Activated CD8-positive, alpha-beta memory T cell treated with anti-CD3 and anti-CD28 coated beads, Interleukin-2, amount 50 U/mL, for 4 hours (primary cell): ENCODE results near the gene SETD2.
A peak's percentile ranks its signal among the peaks of the same experiment; 100 is the strongest.

Source experiments
- DNase-seq: peaks from one replicate; pipeline ENCODE4 v3.0.0-alpha.2; 2020

SETD2 gene

GRCh38 chr3:46996689-46997452 is 167.0 kb downstream of the SETD2 start:
- DNase-seq = no peak

GRCh38 chr3:46995901-46996562 is 167.9 kb downstream of the SETD2 start:
- no peak for DNase-seq

- no peak for DNase-seq
These were observed 168.8 kb downstream of the SETD2 start for GRCh38 chr3:46994801-46995731.

- DNase-seq = no peak
These were observed 169.9 kb downstream of the SETD2 start for GRCh38 chr3:46993986-46994385.

- DNase-seq = no peak
These were observed 170.6 kb downstream of the SETD2 start for GRCh38 chr3:46993292-46993691.

GRCh38 chr3:46992231-46992630 is 171.7 kb downstream of the SETD2 start:
- no peak for DNase-seq

DNA sequence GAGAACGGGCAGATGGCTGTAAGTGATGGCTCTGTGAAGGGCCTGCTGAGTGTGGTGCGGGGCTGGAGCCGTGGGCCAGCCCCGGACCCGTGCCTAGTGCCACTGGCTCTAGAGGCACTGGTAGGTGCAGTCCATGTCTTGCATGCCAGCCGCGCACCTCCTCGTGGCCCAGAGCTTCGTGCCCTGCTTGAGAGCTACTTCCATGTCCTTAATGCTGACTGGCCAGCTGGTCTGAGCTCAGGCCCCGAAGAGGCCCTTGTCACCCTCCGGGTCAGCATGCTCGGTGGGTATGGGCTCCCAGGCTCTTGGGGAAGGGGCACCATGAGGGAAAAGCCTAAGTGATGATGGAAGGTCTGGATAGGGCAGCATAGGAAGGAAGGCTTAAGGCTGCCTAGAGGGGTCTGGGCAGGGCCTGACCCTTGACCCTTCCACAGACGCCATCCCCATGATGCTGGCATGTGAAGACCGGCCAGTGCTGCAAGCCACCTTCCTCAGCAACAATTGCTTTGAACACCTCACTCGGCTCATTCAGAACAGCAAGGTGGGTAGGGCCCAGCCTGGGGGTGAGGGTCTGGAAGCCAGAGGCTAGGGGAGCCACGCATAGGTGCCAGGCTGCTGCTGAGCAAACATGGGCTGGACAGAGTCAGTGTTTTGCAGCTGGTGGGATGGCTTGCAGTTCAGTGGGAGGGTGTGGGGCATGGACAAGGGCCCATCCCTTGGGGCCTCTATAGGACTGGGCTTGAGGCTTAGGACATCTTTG is 172.3 kb downstream of the SETD2 start:
- no peak for DNase-seq

DNA sequence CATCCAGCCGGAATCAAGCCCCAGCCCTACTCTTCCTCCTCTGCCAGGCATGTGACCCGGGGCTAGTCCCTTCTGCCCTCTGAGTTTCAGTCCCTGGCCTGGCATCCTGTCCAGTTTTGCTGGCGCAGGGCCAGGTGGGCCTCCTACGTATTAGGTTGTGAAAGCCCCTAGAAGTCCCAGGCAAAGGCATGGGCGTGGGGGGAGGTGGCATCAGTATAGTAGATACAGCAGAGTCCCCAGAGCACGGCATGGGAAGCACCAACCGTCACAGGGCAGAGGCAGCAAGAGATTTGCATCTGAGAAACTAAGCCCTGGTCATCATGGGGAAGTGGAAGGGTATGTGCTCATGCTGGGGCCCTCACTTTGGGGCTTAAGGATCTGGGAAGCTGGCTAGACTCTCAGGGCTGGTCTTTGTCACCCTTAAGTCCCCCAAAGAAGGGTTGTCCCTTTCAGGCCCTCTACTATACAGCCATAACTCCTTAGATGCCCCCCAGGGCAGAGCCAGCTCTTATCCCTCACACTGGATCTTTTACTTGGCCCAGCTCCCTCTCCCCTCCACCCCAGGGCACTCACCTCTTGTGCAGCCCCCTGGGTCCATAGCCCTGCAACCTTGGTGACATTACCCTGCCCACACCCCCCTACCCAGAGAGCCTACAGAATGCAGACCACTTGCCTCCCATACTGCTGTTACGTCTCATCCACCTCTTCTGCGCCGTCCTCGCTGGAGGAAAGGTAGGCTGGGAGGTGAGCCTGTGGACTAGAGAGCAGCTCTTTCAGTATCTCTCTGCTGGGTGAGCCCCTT is 173.1 kb downstream of the SETD2 start:
- no peak for DNase-seq

- DNase-seq = no peak
These were observed 174.6 kb downstream of the SETD2 start for GRCh38 chr3:46989146-46989810.

DNA sequence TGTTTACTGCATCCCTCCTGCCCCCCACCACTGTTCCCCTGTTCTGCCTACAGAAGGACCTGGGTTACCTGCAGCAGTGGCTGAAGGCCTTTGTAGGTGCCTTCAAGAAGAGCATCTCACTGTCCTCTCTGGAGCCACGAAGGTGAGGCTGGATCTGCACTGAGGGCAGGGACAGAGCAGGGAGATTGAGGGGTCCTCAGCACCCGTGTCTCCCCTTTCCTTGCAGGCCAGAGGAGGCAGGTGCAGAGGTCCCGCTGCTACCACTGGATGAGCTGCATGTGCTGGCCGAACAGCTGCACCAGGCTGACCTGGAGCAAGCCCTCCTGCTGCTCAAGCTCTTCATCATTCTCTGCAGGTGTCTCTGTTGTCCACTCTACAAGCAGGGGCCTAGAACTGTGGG is 175.3 kb downstream of the SETD2 start:
- no peak for DNase-seq

- DNase-seq = peak; percentile 82
These were observed 176.0 kb downstream of the SETD2 start for GRCh38 chr3:46987743-46988401.

- no peak for DNase-seq
These were observed 176.6 kb downstream of the SETD2 start for GRCh38 chr3:46987319-46987742.

GRCh38 chr3:46986782-46987310 is 177.1 kb downstream of the SETD2 start:
- no peak for DNase-seq

DNA sequence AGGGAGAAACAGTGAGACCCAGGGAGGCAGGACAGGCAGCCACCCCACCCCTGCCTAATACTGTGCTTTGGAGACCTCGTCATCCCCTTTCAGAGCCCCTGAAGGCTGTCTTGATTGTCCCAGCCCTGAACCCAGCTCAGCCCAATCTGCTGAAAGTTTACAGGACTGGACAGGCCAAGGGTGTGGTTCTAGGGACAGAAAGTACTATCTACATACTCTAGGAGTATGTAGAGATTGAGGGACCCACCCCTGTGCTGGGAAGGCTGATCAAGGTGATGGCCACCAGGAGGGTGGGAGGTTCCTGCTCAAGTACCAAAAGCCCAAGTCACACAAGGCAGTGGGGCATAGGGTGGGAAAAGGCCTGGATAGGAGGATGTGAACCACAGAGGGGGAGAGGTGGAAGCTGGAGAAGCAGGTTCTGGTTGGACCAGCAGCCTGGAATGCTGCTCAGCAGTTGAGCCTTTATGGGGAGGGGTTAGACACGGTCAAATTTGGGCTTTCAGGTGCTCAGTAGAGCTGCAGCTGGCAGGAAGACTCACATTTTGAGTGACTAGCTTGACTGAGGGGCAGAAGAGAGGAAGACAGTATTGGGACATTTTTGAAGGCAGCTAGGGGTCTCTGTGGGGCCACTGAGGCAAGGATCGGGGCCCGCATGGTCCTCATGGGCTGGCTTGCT is 177.7 kb downstream of the SETD2 start:
- DNase-seq = no peak

DNA sequence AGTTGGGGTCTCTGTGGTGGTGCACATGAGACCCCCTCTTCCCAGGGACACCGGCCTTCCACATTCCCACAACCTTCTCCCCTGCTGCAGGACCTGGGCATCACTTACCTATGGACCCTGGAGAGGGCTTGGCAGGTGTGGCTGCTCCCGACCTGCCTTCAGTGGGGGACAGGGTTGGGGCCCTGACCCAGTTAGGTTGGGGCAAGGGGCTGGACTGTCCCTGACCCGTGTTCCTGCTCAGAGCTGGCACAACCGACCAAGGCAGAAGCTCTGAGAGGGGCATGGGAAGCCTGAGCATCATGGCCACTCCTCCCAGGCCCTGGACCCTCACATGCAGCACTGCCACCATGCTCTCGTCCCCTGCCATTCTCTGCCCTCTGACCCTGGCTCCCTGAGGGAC is 178.3 kb downstream of the SETD2 start:
- no peak for DNase-seq

GRCh38 chr3:46984591-46985459 is 179.1 kb downstream of the SETD2 start:
- no peak for DNase-seq

- no peak for DNase-seq
These were observed 181.4 kb downstream of the SETD2 start for GRCh38 chr3:46982546-46982945.

- no peak for DNase-seq
These were observed 181.9 kb downstream of the SETD2 start for GRCh38 chr3:46981932-46982471.
